Parathyroid adenoma (tissue), 2 donors: ENCODE data around the gene PCP2.
A peak's percentile ranks its signal among the peaks of the same experiment; 100 is the strongest.

Source experiments
- H2AFZ ChIP-seq: fragments of 300-600 bp; sonication (generic); one replicate; pipeline ENCODE4 v1.7.0; 2017; ENCODE audit warnings: antibody characterized with exemption, mild to moderate bottlenecking
- H3K27ac ChIP-seq: fragments of 300-600 bp; sonication (generic); one replicate; pipeline ENCODE4 v1.7.0; 2017
- H3K27me3 ChIP-seq: fragments of 300-600 bp; sonication (generic); one replicate; pipeline ENCODE4 v1.7.0; 2017; ENCODE audit warnings: low read length; ENCODE audit not compliant: control insufficient read depth, insufficient read depth
- H3K36me3 ChIP-seq: fragments of 300-600 bp; sonication (generic); one replicate; pipeline ENCODE4 v1.7.0; 2017; ENCODE audit warnings: low read length; ENCODE audit not compliant: control insufficient read depth, insufficient read depth
- H3K4me1 ChIP-seq: fragments of 300-600 bp; sonication (generic); one replicate; pipeline ENCODE4 v1.7.0; 2017; ENCODE audit warnings: control low read depth
- H3K4me2 ChIP-seq: fragments of 300-600 bp; sonication (generic); one replicate; pipeline ENCODE4 v1.7.0; 2017; ENCODE audit warnings: low read length
- H3K4me3 ChIP-seq: fragments of 300-600 bp; sonication (generic); one replicate; pipeline ENCODE4 v1.7.0; 2017; ENCODE audit warnings: low read depth, low read length
- H3K79me2 ChIP-seq: fragments of 300-600 bp; sonication (generic); one replicate; pipeline ENCODE4 v1.7.0; 2017; ENCODE audit warnings: control low read depth
- H3K9ac ChIP-seq: fragments of 300-600 bp; sonication (generic); one replicate; pipeline ENCODE4 v1.7.0; 2017; ENCODE audit warnings: mild to moderate bottlenecking
- H3K9me3 ChIP-seq: fragments of 300-600 bp; sonication (generic); one replicate; pipeline ENCODE4 v1.7.0; 2017; ENCODE audit warnings: low read length; ENCODE audit not compliant: control insufficient read depth
- CTCF ChIP-seq: fragments of 300-600 bp; sonication (generic); IDR thresholded peaks from one replicate; pipeline ENCODE4 v1.7.0; 2017; ENCODE audit warnings: antibody characterized with exemption, mild to moderate bottlenecking
- donor health status: primary hyperparathyroidism.

The PCP2 gene

GRCh38 chr19:7602935-7603497 lies 30.5 kb downstream of the PCP2 start:
- no peaks in the 10 kb centered on the region for H3K36me3 ChIP-seq
- no peak overlapping the region for H2AFZ ChIP-seq
- no peak overlapping the region for H3K4me2 ChIP-seq
- no peak overlapping the region for H3K4me3 ChIP-seq
- H3K9ac ChIP-seq: no peak overlapping the region
- H3K27ac ChIP-seq: peak overlapping the region; percentile 2
- H3K9me3 ChIP-seq: no peaks in the 10 kb centered on the region
- TF ChIP-seq CTCF: no peak
- H3K4me1 ChIP-seq: peaks cover 6% of the 10 kb centered on the region
- no peaks in the 10 kb centered on the region for H3K79me2 ChIP-seq
- no peaks in the 10 kb centered on the region for H3K27me3 ChIP-seq

GRCh38 chr19:7602240-7602934 lies 31.1 kb downstream of the PCP2 start:
- Histone ChIP-seq H3K4me1 (peaks cover 6% of the 10 kb centered on the region), H3K36me3 (no peaks in the 10 kb centered on the region), H3K79me2 (no peaks in the 10 kb centered on the region), H3K9ac (no peak overlapping the region), H3K4me3 (no peak overlapping the region), H3K9me3 (no peaks in the 10 kb centered on the region), H2AFZ (no peak overlapping the region), H3K4me2 (no peak overlapping the region), H3K27me3 (no peaks in the 10 kb centered on the region), H3K27ac (peak overlapping the region; percentile 2)
- no peak for TF ChIP-seq CTCF

GRCh38 chr19:7600721-7601120 lies 32.8 kb downstream of the PCP2 start:
- no peak for TF ChIP-seq CTCF
- no peaks in the 10 kb centered on the region for H3K27me3 ChIP-seq

GRCh38 chr19:7598180-7598579 lies 35.3 kb downstream of the PCP2 start:
- Histone ChIP-seq H3K9me3 (no peaks in the 10 kb centered on the region), H3K9ac (no peak overlapping the region), H3K27me3 (no peaks in the 10 kb centered on the region), H3K4me3 (no peak overlapping the region), H3K36me3 (no peaks in the 10 kb centered on the region), H3K4me2 (no peak overlapping the region), H3K27ac (no peak overlapping the region), H3K4me1 (peaks cover 8% of the 10 kb centered on the region), H2AFZ (no peak overlapping the region), H3K79me2 (no peaks in the 10 kb centered on the region)
- no peak for TF ChIP-seq CTCF

More at GRCh38 chr19:7600721-7601120, 32.8 kb downstream of the PCP2 start:
- no peak overlapping the region for H2AFZ ChIP-seq
- H3K27ac ChIP-seq: no peak overlapping the region
- no peaks in the 10 kb centered on the region for H3K79me2 ChIP-seq
- no peaks in the 10 kb centered on the region for H3K36me3 ChIP-seq
- no peak overlapping the region for H3K9ac ChIP-seq
- H3K4me2 ChIP-seq: no peak overlapping the region
- no peak overlapping the region for H3K4me3 ChIP-seq
- H3K9me3 ChIP-seq: no peaks in the 10 kb centered on the region
- peaks cover 8% of the 10 kb centered on the region for H3K4me1 ChIP-seq

- Histone ChIP-seq H3K27me3 (no peaks in the 10 kb centered on the region), H3K4me3 (no peak overlapping the region)
Measured at GRCh38 chr19:7597689-7598088, 35.8 kb downstream of the PCP2 start.

More at GRCh38 chr19:7597689-7598088, 35.8 kb downstream of the PCP2 start:
- H3K79me2 ChIP-seq: no peaks in the 10 kb centered on the region
- no peaks in the 10 kb centered on the region for H3K9me3 ChIP-seq
- no peak overlapping the region for H3K27ac ChIP-seq
- H3K36me3 ChIP-seq: no peaks in the 10 kb centered on the region
- no peak overlapping the region for H3K9ac ChIP-seq
- no peak for TF ChIP-seq CTCF
- no peak overlapping the region for H3K4me2 ChIP-seq
- no peak overlapping the region for H2AFZ ChIP-seq
- peaks cover 8% of the 10 kb centered on the region for H3K4me1 ChIP-seq
